HG03521 (cell line): Measurements from ENCODE around the gene COG2.

ENCODE experiments used
- ATAC-seq: cut with Tn5 transposase; IDR thresholded peaks from one replicate; pipeline ENCODE4 v1.9.1; 2021; ENCODE audit warnings: mild to moderate bottlenecking, moderate library complexity; ENCODE audit not compliant: unreplicated experiment

COG2 gene

DNA sequence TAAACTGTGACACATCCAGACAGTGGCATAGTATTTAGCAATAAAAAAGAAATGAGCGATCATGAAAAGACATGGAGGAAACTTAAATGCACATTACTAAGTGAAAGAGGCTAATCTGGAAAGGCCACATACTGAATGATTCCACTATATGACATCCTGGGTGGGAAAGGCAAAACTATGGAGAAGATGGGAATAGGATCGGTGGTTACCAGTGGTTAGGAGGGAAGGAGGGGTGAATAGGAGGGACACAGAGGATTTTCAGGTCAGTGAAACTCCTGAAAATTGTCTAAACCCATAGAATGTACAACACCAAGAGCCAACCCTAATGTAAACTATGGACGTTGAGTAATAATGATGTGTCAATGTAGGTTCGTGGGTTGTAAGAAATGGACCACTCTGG lies 57.9 kb downstream of the COG2 start:
- no peak for ATAC-seq

DNA sequence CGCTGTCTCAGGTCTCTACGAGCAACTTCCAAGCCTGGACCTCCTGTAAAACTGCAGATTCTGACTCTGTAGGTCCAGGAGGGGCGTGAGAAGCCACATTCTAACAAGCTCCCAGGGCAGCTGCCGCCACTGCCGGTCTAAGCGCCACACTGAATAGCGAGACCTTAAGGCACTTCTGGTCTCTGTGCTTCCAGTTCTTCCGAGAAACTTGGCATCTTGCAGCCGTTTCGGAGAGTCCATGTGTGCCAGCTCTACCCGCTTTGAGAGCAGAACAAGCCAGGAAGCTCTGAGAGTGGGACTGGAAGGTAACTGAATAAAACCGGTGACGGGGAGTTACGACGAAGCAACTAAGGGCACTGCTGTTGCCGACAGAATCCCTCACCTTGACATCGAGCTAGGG lies 59.2 kb downstream of the COG2 start:
- ATAC-seq: no peak

DNA sequence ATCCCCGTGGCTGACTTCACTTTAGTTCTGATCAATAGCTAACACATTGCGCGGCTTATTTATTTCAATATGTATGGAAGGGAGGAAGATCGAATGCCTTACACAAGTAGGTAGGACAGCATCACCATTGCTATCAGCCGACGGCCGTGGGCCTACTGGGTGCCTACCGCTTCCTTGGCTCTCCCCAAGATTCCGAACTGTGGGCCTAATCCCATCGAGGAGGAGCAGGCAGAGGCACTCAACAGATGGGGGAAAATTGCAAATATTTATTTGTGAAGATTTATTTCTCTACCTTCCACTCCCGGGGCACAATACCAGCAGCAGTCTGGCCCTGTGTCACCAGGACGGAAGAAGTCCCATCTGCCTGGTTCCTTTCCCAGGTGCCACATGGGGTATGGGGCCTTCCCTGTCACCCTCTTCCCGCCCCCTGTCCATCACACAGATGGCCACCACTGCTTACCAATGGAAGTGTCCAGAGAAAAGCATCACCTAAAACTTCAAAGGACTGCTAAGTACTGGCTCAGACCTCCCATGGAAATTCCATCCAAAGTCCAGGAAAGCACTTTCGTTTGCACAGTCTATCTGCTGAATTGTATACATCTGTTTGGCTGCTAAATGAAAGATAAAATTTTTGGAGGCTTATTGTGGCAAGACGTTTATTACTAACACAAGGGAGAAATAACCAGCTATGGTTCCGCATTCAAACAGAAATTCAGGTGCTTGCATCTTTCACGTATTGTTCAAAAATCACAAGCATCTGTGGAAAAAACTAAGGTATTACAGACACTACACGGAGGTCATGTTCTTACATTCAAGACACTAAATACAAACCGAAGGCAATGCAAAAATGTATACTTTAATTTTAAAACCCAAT lies 59.9 kb downstream of the COG2 start:
- no peak for ATAC-seq

GRCh38 chr1:230702934-230703678 lies 60.8 kb downstream of the COG2 start:
- no peak for ATAC-seq

GRCh38 chr1:230703679-230704385 lies 61.6 kb downstream of the COG2 start:
- no peak for ATAC-seq

DNA sequence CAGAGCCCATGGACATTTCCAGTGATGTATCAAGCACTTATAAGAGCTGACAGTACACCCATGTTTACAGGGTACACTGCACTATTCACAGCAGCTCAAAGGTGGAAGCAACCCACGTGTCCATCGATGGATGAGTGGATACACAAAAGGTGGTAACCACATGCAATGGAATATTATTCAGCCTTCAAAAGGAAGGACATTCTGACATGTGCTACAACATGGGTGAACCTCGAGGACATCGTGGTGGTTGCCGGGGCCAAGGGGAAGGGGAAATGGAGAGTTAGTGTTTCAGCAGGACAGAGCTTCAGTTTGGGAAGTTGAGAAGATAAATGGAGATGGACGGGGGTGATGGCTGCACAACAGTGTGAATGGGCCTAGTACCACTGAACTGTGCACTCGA lies 62.5 kb downstream of the COG2 start:
- ATAC-seq: no peak

GRCh38 chr1:230705289-230706019 lies 63.2 kb downstream of the COG2 start:
- no peak for ATAC-seq

GRCh38 chr1:230706020-230706699 lies 63.9 kb downstream of the COG2 start:
- ATAC-seq: no peak

DNA sequence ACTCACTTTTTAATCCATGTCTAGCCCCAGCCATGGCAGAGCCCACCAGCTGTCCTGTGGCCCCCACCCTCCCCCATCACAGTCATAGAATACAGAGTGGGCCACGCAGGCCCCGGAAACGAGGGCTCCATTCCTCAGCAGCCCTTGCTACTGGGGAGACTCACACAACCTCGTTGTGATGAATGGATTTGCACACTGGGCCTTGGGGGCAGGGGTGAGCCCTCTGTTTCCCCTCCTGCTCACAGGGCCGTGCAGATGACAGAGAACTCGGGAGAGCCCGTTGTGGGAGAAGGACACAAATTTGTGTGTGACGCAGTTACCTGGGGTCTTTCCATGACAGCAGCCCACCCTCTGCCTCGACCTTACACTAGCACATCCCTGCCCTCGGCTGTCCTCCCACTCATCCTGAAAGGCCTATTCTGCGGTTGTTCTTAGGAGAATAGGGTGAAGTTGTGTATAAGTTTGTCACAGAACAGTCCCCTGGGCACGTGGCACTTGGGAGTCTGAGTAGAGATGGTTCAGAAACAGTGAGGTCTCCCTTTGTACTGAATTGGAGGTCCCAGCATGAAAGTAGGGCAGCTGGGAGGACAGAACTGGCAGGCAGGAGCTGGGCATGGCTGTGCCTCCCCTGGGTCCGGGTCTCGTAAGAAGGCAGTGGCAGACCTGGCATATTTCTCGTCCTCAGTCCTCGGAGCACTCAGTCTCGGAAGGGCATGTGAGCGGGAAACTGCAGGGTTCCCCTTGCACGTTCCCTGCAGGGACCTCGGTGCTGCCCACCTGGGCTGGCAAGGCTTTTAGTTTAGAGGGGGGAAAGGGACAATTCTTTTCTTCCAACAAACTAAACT lies 64.8 kb downstream of the COG2 start:
- no peak for ATAC-seq

GRCh38 chr1:230707732-230708630 lies 65.7 kb downstream of the COG2 start:
- no peak for ATAC-seq

GRCh38 chr1:230708631-230709580 lies 66.6 kb downstream of the COG2 start:
- ATAC-seq: no peak

DNA sequence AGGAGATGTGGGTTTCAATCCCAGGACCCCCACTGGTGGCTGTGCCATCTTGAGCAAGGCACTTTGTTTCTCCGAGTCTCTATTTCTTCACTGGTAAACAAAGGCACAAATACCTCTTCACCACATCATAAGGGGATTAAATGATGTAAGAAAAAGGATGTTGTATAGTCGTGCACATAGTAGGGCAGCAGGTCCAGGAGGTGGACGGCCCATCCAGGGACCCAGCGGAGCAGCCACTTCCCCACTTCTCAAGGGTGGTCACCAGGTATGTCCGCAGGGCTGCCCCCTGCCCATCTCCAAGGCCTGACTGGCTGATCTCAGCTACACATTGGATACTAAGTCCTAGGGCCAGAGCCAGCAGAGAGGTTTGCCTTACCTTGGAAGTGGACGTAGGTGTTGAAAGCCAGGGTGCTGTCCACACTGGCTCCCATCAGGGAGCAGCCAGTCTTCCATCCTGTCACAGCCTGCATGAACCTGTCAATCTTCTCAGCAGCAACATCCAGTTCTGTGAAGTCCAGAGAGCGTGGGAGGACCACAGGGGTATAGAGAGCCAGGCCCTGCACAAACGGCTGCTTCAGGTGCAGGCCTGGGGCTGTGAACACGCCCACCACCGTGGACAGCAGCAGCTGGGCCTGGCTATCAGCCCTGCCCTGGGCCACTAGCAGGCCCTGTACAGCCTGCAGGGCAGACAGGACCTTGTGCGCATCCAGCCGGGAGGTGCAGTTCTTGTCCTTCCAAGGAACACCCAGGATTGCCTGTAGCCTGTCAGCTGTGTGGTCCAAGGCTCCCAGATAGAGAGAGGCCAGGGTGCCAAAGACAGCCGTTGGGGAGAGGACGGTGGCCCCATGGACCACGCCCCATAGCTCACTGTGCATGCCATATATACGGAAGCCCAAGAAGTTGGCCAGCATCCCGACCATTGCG lies 67.6 kb downstream of the COG2 start:
- no peak for ATAC-seq

- ATAC-seq: no peak
These were observed 68.2 kb downstream of the COG2 start for GRCh38 chr1:230710543-230710904.

DNA sequence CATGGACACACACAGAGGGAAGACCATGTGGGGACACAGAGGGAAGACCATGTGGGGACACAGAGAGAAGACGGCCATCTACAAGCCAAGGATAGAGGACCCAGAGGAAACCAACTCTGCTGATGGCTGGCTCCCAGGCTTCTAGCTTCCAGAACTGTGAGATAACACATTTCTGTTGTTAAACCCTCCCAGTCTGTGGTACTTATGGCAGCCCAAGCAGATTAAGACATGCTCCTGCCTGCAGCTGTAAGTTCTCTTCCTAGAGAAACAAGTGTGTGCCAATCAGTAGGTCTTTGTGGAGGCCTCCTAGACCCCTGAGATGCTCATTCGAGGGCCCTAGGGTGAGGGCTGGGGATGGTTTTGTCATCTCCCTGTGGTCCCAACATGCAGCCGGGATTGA lies 69.0 kb downstream of the COG2 start:
- ATAC-seq: no peak

GRCh38 chr1:230712470-230712942 lies 70.2 kb downstream of the COG2 start:
- ATAC-seq: no peak

DNA sequence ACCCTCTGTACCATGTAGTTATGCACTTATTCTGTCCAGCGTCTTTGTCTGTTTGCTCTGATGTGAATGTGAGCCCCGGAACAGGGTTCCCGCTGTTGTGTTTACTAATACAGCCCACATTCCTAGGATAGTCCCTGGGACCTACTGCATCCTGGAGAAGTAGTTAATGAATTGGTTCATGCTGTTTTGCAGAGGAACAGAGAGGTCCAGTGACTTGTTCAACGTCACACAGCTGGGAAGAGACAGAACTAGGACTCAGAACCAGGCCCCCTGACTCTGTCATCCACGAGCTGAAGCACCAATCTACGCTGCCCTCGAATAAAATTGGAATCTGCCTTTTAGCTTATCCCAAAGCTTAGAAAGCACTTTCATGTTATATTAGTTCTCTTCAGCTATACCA lies 70.9 kb downstream of the COG2 start:
- ATAC-seq: no peak
